ENCODE data around the gene CAT.

DNA sequence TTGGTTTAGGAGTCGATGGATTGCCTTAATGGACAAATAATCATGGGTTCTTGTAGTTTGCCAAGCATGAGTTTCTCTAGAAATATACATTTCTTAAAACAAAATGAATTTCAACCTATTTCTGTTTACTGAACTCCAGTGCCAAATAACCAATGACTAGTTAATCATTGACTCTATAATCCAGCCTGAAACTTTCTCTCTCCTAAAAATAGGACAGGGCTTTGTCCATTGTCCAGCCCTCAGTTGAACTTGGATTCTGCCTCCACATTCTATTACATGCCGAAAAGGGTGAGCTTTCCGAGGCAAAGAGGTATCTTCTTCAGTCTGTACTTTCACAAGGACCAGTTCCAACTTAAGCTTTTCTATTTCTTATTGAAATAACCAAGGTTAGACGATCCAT is 23.2 kb upstream of the CAT start:
- no peak for TF ChIP-seq POLR2A (IDR thresholded peaks at IDR 0.05)
- TF ChIP-seq, protein P1, sequence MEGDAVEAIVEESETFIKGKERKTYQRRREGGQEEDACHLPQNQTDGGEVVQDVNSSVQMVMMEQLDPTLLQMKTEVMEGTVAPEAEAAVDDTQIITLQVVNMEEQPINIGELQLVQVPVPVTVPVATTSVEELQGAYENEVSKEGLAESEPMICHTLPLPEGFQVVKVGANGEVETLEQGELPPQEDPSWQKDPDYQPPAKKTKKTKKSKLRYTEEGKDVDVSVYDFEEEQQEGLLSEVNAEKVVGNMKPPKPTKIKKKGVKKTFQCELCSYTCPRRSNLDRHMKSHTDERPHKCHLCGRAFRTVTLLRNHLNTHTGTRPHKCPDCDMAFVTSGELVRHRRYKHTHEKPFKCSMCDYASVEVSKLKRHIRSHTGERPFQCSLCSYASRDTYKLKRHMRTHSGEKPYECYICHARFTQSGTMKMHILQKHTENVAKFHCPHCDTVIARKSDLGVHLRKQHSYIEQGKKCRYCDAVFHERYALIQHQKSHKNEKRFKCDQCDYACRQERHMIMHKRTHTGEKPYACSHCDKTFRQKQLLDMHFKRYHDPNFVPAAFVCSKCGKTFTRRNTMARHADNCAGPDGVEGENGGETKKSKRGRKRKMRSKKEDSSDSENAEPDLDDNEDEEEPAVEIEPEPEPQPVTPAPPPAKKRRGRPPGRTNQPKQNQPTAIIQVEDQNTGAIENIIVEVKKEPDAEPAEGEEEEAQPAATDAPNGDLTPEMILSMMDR (IDR thresholded peaks at IDR 0.05), result no peak

Measured in testis (tissue), 2 donors.